Ammon's horn (tissue), 1 donor: ENCODE results near the gene PTPRN2.
"Not testable (repeated sequence)": the region's sequence is repeated elsewhere in the genome, so short reads cannot be mapped to it uniquely, and the experiment has no call there.

Experiments used
- DNase-seq: peaks from one replicate; pipeline ENCODE4 v3.0.0-alpha.2; 2016; ENCODE audit warnings: low spot score

Gene PTPRN2

DNA sequence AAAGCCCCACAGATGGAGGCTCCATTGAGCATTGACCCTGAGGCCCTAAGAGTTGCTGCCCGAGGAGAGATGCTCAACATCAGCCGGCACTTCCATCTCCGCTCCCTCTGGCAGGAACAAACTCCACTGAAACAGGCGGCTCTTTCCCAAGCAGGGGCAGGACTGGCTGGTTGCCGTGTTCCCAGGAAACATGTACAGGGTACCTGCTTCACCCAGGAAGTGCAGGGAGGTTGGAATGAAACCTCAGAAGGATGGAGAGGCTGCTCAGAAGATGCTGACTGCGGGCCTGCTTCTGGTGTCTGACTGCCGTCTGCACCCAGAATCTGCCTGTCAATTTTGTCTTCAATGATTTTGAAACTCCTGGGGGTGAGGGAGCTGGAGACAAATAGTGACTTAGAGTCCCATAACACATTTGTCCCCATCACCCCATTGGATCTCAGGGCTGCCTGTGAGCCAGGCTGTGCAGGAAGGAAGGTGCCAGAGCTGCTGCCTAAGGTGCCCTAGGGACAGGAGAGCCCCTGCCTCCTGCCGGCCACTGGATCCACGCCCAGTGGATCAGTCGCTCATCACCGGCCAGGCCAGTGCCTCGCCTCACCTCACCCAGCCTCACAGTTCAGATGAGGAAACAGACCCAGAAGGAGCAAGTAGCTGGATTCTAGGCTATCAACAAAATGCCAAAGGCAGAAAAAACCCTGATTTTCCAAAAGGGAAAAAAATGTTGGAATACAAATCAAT is 237.3 kb downstream of the PTPRN2 start:
- DNase-seq, result no peak

DNA sequence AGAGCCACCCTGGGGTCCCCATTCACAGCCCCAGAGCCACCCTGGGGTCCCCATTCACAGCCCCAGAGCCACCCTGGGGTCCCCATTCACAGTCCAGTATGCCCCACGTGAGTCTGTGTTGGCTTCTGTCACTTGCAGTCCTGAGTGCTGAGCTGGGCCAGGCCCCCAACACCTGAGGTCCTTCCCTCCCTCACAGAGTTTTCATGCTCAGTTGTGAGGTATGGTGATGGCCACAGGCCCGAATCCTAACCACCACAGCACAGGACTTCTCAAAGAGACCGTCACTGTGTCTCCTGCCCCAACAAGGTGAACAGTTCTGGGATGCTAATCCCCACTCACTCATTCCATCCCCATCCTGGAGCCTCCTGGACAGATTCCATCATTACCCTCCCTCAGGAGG is 239.2 kb downstream of the PTPRN2 start:
- DNase-seq, result no peak

DNA sequence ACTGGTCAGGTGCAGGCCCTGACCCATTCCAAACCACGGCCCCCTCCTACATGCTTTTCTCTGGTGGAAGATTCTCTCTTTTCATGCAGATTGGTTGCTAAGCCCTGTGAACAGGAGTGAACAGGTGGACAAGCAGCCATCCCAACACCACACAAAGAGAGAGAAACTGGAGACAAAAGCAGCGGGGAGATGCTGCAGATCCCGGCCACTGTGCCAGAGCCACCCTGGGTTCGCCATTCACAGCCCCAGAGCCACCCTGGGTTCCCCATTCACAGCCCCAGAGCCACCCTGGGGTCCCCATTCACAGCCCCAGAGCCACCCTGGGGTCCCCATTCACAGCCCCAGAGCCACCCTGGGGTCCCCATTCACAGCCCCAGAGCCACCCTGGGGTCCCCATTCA is 239.6 kb downstream of the PTPRN2 start:
- not testable (repeated sequence) for DNase-seq

DNA sequence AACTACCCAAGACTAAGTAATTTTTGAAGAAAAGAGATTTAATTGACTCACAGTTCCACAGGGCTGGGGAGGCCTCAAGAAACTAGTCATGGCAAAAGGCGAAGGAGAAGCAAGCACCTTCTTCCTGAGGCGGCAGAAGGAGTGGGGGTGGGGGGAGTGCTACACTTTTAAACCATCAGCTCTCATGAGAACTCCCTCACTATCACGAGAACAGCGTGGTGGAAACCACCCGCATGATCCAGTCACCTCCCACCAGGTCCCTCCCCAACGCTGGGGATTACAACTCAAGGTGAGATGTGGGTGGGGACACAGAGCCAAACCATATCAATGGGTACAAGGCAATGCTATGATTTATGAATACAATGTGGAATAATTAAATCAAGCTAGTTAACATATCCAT is 241.9 kb downstream of the PTPRN2 start:
- no peak for DNase-seq

DNA sequence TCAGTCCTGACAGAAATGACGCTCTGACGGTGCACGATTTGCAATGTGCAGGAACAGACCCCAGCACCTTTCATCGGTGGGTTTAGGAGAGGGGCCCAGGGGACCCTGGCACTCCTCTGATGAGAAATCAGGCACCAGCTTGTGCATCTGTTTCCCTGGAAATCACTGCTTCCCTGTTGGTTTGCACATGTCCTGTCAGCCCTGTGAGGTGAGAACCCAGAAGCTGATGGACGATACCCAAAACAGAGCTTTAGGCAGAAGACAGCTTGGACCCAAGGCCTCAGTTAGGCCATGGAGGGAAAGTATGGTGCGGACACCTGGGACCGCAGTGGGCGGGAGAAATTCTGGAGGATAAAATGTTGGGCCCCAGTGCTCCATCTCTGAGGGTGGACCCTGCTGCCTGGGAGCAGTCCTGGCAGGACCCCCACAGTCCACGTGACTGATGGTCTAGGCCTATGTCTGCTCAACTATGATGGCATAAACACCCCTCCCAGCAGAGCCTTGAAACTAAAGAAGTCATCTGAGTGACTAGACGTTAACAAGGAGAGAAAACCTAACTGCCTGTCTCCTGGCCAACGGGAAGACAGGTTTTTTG is 242.8 kb downstream of the PTPRN2 start:
- DNase-seq, result no peak

DNA sequence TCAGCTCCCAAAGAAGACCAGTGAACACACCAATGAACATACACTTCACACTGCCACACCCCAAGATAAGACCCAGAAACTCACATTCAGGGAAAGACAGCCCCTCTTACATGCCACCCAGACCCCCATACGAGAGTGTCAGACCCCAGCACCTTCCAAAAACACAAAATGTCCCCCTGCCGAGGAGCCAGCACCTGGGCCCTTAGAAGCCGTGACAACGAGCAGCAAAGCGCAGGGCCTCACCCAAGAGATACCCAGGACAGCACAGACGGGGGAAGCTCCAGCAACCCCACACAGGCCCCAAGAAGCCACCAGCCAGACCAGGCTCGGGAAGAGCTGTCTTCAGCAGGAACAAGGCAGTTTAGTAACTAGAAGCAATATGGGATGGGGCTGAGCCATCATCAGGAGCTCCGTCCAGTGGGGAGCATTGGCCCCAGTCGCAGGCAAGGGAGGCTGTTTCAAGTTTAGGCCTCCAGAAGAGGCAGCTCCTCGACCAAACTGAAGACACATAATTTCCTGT is 243.6 kb downstream of the PTPRN2 start:
- no peak for DNase-seq

DNA sequence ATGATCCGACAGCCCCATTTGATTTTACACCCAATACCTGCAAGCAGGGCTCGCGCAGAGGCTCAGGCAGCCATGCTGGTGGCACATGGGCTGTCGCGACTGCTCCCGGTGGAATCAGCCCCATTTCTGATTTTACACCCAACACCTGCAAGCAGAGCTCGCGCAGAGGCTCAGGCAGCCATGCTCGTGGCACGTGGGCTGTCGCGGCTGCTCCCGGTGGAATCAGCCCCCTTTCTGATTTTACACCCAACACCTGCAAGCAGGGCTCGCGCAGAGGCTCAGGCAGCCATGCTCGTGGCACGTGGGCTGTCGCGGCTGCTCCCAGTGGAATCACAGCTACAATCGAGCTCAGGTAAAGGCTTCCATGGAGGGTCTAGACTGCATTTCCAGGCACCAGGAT is 244.1 kb downstream of the PTPRN2 start:
- no peak for DNase-seq

DNA sequence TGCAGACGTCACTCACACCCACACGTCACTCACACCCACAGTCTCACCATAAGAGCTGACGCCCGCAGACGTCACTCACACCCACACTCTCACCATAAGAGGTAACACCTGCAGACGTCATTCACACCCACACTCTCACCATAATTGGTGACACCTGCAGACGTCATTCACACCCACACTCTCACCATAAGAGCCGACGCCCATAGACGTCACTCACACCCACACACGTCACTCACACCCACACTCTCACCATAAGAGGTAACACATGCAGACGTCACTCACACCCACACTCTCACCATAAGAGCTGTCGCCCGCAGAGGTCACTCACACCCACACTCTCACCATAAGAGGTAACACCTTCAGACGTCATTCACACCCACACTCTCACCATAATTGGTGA is 246.5 kb downstream of the PTPRN2 start:
- DNase-seq, result not testable (repeated sequence)

DNA sequence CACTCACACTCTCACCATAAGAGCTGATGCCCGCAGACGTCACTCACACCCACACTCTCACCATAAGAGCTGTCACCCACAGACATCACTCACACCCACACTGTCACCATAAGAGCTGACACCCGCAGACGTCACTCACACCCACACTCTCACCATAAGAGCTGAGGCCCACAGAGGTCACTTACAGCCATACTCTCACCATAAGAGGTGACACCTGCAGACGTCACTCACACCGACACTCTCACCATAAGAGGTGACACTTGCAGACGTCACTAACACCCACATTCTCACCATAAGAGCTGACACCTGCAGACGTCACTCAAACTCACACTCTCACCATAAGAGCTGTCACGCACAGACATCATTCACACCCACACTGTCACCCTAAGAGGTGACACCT is 250.7 kb downstream of the PTPRN2 start:
- not testable (repeated sequence) for DNase-seq

DNA sequence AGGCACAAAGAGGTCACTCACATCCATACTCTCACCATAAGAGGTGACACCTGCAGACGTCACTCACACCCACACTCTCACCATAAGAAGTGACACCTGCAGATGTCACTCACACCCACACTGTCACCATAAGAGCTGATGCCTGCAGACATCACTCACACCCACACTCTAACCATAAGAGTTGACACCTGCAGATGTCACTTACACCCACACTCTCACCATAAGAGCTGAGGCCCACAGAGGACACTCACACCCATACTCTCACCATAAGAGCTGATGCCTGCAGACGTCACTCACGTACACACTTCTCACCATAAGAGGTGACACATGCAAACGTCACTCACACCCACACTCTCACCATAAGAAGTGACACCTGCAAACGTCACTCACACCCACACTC is 255.1 kb downstream of the PTPRN2 start:
- not testable (repeated sequence) for DNase-seq

DNA sequence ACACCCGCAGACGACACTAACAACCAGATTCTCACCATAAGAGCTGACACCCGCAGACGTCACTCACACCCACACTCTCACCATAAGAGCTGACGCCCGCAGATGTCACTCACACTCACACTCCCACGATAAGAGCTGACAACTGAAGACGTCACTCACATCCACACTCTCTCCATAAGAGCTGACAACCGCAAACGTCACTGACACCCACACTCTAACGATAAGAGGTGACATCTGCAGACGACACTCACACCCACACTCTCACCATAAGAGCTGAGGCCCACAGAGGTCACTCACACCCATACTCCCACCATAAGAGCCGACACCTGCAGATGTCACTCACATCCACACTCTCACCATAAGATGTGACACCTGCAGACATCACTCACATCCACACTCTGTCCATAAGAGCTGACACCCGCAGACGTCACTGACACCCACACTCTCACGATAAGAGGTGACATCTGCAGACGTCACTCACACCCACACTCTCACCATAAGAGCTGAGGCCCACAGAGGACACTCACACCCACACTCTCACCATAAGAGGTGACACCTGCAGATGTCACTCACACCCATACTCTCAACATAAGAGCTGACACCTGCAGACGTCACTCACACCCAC is 255.7 kb downstream of the PTPRN2 start:
- DNase-seq, result not testable (repeated sequence)

DNA sequence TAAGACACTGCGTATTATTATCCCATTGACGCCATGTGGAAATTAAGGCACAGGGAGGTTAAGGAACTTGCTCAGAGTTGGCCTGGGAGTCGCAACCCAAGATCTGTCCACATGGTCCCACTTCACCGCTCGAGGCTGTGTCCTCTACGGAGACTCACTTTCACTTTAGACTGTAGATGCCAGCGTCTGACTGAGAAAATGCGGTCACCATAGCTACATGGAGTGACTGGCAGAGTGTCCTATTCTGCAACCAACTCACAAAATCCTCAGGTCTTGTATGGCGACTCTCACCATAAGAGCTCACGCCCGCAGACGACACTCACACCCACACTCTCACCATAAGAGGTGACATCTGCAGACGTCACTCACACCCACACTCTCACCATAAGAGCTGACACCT is 257.9 kb downstream of the PTPRN2 start:
- DNase-seq, result peak; percentile 39

DNA sequence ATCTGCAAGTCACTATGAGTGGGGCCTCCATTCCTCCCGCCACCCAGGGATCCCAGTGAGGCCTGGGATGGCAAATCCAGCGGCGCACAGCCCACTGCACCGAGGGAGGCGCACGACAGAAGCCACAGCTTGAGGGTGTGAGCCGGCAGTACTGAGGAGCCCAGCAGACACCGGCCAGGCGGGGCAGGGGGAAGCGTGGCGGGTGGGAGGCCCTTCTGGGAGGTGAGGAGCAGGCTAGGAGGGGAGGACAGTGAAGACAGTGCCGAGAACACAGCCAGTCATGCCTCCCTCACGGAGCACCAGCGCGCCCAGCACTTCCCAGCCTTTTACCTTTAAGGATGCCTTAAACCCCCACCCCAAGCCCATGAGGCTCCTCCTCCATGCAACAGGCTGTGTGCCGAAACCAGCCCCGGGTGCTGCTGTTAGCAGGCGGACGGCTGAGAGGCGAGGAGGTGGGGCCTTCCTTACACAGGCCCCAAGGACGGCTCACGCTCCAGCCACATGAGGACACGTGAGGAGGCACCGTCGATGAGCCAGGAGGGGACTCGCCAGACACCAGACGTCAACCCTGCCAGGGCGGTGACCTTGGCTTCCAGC is 258.5 kb downstream of the PTPRN2 start:
- no peak for DNase-seq

DNA sequence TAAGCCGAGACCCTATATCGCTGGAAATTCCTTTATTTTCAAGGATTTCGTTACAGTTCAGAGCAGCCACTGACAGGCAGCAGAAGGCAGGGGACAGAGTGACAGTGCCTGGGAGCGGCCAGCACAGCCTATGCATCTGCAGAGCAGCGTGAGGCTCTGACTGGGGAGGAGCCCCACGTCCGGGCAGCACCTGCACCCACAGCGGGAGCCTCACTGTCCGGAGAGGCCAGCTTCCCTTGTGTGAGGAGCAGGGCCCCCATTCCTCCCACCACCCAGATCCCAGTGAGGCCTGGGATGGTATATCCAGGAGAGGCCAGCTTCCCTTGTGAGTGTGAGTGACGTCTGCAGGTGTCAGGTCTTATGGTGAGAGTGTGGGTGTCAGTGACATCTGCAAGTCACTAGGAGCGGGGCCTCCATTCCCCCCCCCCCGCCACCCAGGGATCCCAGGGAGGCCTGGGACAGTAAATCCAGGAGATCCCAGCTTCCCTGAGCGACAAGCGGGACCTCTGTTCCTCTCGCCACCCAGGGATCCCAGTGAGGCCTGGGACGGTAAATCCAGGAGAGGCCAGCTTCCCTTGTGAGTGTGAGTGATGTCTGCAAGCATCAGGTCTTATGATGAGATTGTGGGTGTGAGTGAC is 259.1 kb downstream of the PTPRN2 start:
- DNase-seq, result no peak

DNA sequence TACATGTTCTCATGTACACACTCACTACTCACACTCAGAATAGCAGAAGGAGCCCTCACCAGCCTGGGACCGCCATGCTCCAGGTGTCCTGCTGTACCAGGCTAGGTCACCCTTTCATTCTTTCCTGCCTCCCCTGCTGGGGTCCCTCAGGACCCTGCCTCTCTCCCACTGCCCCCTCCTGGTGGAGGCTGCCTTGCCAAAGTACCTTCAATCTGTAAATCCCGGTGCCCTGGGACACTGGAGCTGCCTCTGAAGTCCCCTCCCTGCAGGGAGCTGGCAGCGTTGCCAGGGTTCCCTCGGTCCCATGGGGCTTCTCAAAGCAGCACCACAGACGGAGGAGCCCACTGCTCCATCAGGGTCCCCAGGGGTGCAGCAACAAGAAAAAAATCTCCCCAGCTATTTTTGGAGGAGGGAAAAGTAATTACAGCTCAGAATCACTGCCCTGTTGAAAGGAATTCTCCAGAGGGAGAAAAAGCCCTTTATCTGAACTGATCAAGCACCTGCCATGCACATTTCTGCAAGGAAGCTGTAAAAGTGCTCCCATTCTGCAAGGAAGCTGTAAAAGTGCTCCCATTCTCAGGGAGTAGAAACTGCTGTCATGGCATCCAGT is 259.9 kb downstream of the PTPRN2 start:
- no peak for DNase-seq

DNA sequence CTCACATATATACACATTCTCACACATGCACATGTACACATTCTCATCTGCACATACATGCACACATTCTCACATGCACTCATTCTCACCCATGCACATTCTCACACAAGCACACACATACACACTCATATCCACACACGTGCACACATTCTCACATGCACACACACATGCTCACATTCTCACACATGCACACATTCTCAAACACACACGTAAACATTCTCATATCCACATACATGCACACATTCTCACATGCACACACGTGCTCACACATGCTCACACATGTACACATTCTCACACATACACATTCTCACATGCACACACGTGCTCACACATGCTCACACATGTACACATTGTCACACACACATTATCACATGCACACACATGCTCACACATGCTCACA is 260.6 kb downstream of the PTPRN2 start:
- no peak for DNase-seq

DNA sequence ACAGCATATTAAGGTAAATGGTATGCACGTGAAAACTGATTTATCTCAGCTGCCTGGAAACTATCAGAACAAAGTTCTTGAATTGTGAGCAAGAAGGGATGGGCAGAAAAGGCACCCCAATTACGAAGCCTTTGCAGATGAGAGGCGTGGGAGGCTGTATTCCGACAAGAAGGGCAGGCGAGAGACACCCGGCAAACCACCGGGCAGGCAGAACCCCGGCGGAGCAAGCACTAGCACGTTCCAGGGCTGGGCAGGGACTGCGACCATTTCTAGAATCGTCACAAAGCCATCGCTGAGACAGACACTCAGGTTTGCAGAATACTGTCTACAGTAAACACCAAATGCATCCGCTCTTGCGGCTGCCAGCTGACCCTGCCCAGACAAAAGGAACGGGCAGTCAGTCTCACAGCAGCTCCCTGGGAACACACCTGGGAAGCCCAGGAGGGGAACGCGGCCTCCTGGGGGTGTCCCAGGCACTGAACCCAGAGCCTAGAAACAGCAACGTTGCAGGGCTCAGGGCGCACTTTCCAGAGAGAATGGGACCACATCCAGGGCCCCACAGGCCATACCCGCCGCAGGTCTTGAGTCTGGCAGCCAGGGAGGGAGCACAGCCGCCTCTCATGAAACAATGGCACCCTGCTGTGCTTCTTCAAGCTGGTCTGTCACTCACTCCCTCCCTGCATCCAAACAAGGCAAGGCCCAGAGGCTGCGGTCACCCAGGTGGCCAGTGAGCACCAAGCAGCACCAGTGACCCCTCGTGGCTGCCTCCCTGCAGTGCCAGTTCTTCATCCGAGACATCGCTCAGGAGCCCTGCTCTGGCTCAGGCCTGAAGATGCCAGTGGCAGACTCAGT is 261.9 kb downstream of the PTPRN2 start:
- DNase-seq, result peak; percentile 70

DNA sequence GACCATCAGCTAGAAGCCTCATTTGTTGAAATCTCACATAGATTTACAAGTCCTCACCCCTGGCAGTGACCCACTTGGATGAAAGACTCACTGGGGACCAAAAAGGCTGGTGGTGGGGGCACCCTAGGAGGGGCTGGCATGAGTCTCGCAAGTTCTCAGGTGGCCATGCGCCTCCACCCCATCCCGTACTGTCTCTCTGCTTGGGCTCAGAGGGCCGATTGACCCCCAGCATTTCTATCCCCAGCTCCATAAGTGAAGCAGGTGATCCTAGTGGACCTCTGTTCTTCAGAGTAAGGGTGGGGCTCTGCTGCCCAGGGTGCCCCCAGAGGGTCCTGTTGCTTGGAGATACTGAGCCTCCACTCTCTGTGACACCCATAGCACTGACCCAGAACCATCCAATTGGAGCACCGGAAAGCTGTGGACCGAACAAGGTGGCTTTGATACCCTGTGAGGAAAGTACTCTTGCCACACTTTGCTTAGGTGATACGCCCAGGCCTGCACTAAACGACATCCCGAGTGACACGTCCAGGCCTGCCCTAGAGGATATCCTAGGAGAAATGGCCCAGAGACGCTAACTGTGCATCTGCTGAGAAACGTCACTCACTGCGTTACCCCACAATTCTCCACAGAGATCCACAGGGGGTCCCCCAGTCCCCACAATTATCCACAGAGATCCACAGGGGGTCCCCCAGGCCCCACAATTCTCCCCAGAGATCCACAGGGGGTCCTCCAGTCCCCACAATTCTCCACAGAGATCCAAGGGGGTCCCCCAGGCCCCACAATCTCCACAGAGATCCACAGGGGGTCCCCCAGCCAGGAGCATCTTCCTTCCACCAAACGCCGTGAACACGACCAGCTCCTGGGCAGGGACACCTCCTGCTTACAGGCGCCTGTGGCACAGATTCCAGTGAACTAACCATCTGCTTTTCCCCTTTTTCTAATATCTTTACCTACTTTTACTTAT is 262.9 kb downstream of the PTPRN2 start:
- DNase-seq, result no peak

DNA sequence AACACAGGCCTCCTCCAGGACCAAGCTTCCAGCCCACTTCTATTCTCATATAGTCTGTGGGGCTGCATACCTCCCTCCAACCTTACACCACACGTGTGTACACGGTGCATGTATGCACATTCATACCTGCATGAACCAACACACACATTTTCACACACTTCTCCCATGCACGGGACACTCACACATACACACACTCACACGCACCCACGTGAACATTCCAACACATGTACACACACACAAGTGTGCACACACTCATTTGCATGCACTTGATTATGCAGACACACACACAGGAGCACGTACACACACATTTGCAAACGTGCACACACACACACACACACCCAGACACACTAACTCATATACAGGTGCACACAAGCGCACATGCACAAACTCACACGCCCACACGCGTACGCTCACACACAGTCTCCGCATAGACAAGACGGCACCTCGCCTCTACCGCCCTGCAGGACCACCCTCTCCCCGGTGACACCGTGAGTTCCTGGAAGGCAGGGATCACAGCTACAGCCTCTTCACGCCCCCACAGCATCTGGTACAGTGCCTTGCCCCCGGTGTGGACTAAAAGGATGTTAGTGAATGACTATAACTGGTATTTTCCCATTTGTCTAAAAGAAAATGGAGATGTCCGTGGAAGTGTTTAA is 263.8 kb downstream of the PTPRN2 start:
- DNase-seq, result no peak
